HG02973 (cell line): ENCODE data around the gene ARHGAP9.
A peak's percentile ranks its signal among the peaks of the same experiment; 100 is the strongest.
"Not testable (repeated sequence)": the region's sequence is repeated elsewhere in the genome, so short reads cannot be mapped to it uniquely, and the experiment has no call there.

Experiments
- ATAC-seq: cut with Tn5 transposase; IDR thresholded peaks from one replicate; pipeline ENCODE4 v1.9.1; 2021; ENCODE audit warnings: moderate library complexity; ENCODE audit not compliant: unreplicated experiment

ARHGAP9 gene

GRCh38 chr12:57439762-57440266, 39.9 kb downstream of the ARHGAP9 start:
- ATAC-seq = no peak

GRCh38 chr12:57438400-57438799, 41.3 kb downstream of the ARHGAP9 start:
- no peak for ATAC-seq

GRCh38 chr12:57435293-57435692, 44.4 kb downstream of the ARHGAP9 start:
- no peak for ATAC-seq

GRCh38 chr12:57434517-57435223, 45.0 kb downstream of the ARHGAP9 start, which contains the start of gene INHBC:
Gene INHBC, plus strand, starts transcription at chr12:57434784. Its CDS starts 103 bp downstream, at chr12:57434887.
- no peak for ATAC-seq

GRCh38 chr12:57433370-57433769, 46.3 kb downstream of the ARHGAP9 start:
- no peak for ATAC-seq

GRCh38 chr12:57431654-57432188, 47.9 kb downstream of the ARHGAP9 start:
- no peak for ATAC-seq

GRCh38 chr12:57430931-57431566, 48.6 kb downstream of the ARHGAP9 start, which contains the start of gene R3HDM2:
Gene R3HDM2, minus strand, starts transcription at chr12:57431043. Its CDS starts 120,615 bp downstream, at chr12:57310428.
- ATAC-seq = peak; percentile 92

GRCh38 chr12:57430112-57430930, 49.3 kb downstream of the ARHGAP9 start:
- ATAC-seq = peak; percentile 52

- ATAC-seq = no peak
Measured at GRCh38 chr12:57429473-57430111, 50.1 kb downstream of the ARHGAP9 start.

- ATAC-seq = no peak
Measured at GRCh38 chr12:57428965-57429364, 50.7 kb downstream of the ARHGAP9 start.

- ATAC-seq = not testable (repeated sequence)
Measured at GRCh38 chr12:57426948-57427347, 52.7 kb downstream of the ARHGAP9 start.
